Karpas-422 (cell line): ENCODE results near the gene HOOK2. TPM values are rescaled to one million over a fixed set of nuclear protein-coding genes. Genes with fewer than 3 reads are reported as not detected.

ENCODE experiments used
- DNase-seq: peaks from one replicate; pipeline ENCODE4 v3.0.0-alpha.2; 2015
- H2AFZ ChIP-seq: fragments of 200-600 bp; sonication (generic); 2 replicates; pipeline ENCODE4 v1.6.1; 2014; ENCODE audit warnings: antibody characterized with exemption, low read length, mixed read lengths
- H3K27ac ChIP-seq: fragments of 200-600 bp; sonication (generic); 2 replicates; pipeline ENCODE4 v1.5.1; 2014; ENCODE audit warnings: mild to moderate bottlenecking, low read length, moderate library complexity
- H3K27me3 ChIP-seq: fragments of 200-600 bp; sonication (generic); 2 replicates; pipeline ENCODE4 v1.6.1; 2014; ENCODE audit warnings: low read length, mixed read lengths
- H3K36me3 ChIP-seq: fragments of 200-600 bp; sonication (generic); 2 replicates; pipeline ENCODE4 v1.6.1; 2014; ENCODE audit warnings: low read length, mixed read lengths; ENCODE audit not compliant: insufficient read depth
- H3K4me1 ChIP-seq: fragments of 200-600 bp; sonication (generic); 2 replicates; pipeline ENCODE4 v1.6.1; 2014; ENCODE audit warnings: mild to moderate bottlenecking, low read length, mixed read lengths
- H3K4me2 ChIP-seq: fragments of 200-600 bp; sonication (generic); 2 replicates; pipeline ENCODE4 v1.6.1; 2014; ENCODE audit warnings: low read length, low read depth, mild to moderate bottlenecking; ENCODE audit not compliant: poor library complexity, severe bottlenecking
- H3K4me3 ChIP-seq: fragments of 200-600 bp; sonication (generic); 2 replicates; pipeline ENCODE4 v1.5.1; 2014; ENCODE audit warnings: mild to moderate bottlenecking, antibody characterized with exemption, low read length, mixed read lengths
- H3K79me2 ChIP-seq: fragments of 200-600 bp; sonication (generic); 2 replicates; pipeline ENCODE4 v1.6.1; 2014; ENCODE audit warnings: mild to moderate bottlenecking, low read length, mixed read lengths
- H3K9ac ChIP-seq: fragments of 200-600 bp; sonication (generic); 2 replicates; pipeline ENCODE4 v1.6.0; 2014; ENCODE audit warnings: low read length
- H3K9me2 ChIP-seq: fragments of 200-600 bp; sonication (generic), shearing (Covaris generic); replicated peaks from 2 replicates; pipeline ENCODE4 v1.6.0; 2014; ENCODE audit warnings: mild to moderate bottlenecking, low read length, moderate library complexity; ENCODE audit not compliant: insufficient read depth
- H3K9me3 ChIP-seq: fragments of 300-700, 200-600 bp; sonication (generic); 2 replicates; pipeline ENCODE4 v1.6.1; 2014; ENCODE audit warnings: low read length, mixed read lengths
- H4K20me1 ChIP-seq: fragments of 200-600 bp; sonication (generic); 2 replicates; pipeline ENCODE4 v1.6.1; 2014; ENCODE audit warnings: mild to moderate bottlenecking, antibody characterized with exemption, low read length, low read depth; ENCODE audit not compliant: insufficient read depth
- total RNA-seq: library from RNA; depleted of rRNA; stranded (reverse); fragments of >200 nt; shearing (Covaris generic); gene quantifications from 2 replicates; pipeline ENCODE4 v1.2.3, GENCODE V29; 2014; ENCODE audit warnings: low replicate concordance

HOOK2 gene
- total RNA-seq, 1 experiment from 2014 or later, result 7.6 TPM

DNA sequence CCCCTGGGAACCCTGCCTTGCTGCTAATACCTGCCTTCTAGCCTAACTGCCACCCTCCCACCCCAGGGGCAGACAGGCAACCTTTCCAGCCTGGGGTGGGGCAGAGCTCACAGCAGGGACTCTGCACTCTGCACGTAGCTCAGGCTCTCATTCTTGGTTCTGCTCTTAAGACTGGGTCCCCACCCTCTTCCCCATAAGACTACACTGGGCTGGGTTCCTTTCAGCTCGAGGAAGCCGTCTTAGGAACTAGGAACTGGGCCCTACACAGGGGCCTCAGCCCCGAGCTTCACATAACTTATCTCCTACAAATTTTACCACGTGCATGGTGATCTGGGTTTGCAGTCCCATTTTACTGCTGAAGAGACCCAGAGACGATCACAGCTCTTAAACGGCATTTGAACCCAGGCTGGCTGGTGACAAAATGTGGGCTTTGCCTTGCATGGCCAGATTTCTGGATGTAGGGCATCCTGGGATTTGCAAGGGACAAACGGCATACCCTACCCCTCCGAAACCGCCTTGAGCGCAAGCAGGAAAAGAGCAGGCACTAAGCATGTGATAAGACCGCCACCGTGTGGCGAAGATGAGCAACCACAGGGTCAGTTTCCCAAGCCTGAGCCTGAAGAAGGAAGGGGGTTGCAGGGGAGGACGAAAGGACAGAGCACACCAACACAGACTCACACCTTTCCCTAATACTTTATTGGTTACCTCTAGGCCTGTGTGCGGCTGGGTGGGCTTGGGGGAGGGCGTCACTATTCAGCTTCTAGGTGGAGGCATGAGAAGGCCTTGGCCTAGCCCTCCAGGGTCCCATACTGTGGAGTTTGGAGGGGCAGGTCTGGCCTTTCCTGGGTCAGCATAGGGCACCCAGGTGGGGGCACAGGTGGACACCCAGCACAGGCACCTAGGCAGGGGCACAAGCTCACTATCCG, 21.1 kb upstream of the HOOK2 start:
- Histone ChIP-seq H3K4me2 (peak overlapping the region; percentile 2), H3K9ac (peak overlapping the region; percentile 14; the same call in 1 of the 2 replicates)

DNA sequence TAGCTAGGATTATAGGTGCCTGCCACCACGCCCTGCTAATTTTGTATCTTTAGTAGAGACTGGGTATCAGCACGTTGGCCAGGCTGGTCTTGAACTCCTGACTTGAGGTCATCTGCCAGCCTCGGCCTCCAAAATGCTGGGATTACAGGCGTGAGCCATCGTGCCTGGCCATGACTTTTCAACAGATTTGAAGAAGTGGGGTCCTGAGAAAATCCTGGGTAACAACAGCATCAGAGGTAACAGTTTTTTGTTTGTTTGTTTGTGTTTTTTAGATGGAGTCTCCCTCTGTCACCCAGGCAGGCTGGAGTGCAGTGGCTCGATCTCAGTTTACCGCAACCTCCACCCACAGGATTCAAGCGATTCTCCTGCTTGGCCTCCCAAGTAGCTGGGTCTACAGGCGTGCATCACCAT, 19.6 kb upstream of the HOOK2 start:
- 0 out of 2 replicates have a peak overlapping the region, but pooled peaks have one; percentile 96 for H3K9ac ChIP-seq
- peaks cover 38% of the 10 kb centered on the region for H3K4me1 ChIP-seq
- no peak for DNase-seq
- peaks cover 5% of the 10 kb centered on the region; the same call in 1 of the 2 replicates for H4K20me1 ChIP-seq
- H3K4me2 ChIP-seq, result no peak overlapping the region
- H3K36me3 ChIP-seq, result peaks cover 6% of the 10 kb centered on the region
- no peak overlapping the region for H3K27ac ChIP-seq
- H3K9me3 ChIP-seq, result no peaks in the 10 kb centered on the region
- peaks cover 22% of the 10 kb centered on the region for H3K79me2 ChIP-seq
- no peaks in the 10 kb centered on the region for H3K9me2 ChIP-seq
- H3K4me3 ChIP-seq, result no peak overlapping the region
- no peak overlapping the region for H2AFZ ChIP-seq
- H3K27me3 ChIP-seq, result no peaks in the 10 kb centered on the region

More for the DNA sequence above, 21.1 kb upstream of the HOOK2 start:
- peaks cover 34% of the 10 kb centered on the region for H3K4me1 ChIP-seq
- peaks cover 5% of the 10 kb centered on the region; the same call in 1 of the 2 replicates for H4K20me1 ChIP-seq
- H3K9me2 ChIP-seq, result no peaks in the 10 kb centered on the region
- H3K4me3 ChIP-seq, result no peak overlapping the region
- H3K9me3 ChIP-seq, result no peaks in the 10 kb centered on the region
- peak; percentile 92 for DNase-seq
- peaks cover 6% of the 10 kb centered on the region for H3K36me3 ChIP-seq
- H3K27me3 ChIP-seq, result no peaks in the 10 kb centered on the region
- H3K27ac ChIP-seq, result 0 out of 2 replicates have a peak overlapping the region, but pooled peaks have one; percentile 12
- no peak overlapping the region for H2AFZ ChIP-seq
- H3K79me2 ChIP-seq, result peaks cover 36% of the 10 kb centered on the region

DNA sequence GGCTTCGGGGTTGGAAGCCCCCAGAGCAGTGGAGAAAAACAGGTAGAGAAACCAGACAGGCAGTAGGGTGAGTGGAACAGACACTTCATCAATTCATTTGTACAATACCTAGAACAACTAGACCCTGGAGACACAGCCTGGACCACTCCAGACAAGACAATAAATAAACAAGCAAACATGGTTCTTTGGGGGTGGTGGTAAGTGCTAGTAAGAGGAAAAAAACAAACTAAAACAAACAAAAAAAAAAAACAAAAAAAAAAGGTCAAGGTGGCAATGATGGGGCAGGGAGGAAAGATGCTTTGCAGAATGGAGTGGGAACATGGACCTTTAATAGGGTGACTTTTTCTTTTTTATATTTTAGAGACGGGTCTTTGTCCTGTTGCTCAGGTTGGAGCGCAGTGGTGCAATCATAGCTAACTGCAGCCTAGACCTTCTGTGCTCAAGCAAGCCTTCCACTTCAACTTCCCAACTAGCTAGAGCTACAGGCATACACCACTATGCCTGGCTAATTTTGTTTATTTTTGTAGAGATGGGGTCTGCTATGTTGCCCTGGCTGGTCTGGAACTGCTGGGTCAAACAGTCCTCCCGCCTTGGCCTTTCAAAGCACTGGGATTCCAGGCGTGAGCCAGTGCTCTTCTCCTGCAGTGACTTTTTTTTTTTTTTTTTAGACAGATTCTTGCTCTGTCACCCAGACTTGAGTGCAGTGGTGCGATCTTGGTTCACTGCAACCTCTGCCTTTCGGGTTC, 19.0 kb upstream of the HOOK2 start:
- no peaks in the 10 kb centered on the region for H3K27me3 ChIP-seq
- peak overlapping the region; percentile 66 for H3K27ac ChIP-seq
- H3K4me1 ChIP-seq, result peaks cover 38% of the 10 kb centered on the region
- H2AFZ ChIP-seq, result no peak overlapping the region
- peak overlapping the region; percentile 95 for H3K4me2 ChIP-seq
- no peaks in the 10 kb centered on the region for H3K9me3 ChIP-seq
- H3K4me3 ChIP-seq, result peak overlapping the region; percentile 80
- H3K9me2 ChIP-seq, result no peaks in the 10 kb centered on the region
- H3K79me2 ChIP-seq, result peaks cover 18% of the 10 kb centered on the region
- H3K36me3 ChIP-seq, result no peaks in the 10 kb centered on the region; the same call in 1 of the 2 replicates
- peak; percentile 43 for DNase-seq
- peak overlapping the region; percentile 96 for H3K9ac ChIP-seq
- peaks cover 5% of the 10 kb centered on the region; the same call in 1 of the 2 replicates for H4K20me1 ChIP-seq

DNA sequence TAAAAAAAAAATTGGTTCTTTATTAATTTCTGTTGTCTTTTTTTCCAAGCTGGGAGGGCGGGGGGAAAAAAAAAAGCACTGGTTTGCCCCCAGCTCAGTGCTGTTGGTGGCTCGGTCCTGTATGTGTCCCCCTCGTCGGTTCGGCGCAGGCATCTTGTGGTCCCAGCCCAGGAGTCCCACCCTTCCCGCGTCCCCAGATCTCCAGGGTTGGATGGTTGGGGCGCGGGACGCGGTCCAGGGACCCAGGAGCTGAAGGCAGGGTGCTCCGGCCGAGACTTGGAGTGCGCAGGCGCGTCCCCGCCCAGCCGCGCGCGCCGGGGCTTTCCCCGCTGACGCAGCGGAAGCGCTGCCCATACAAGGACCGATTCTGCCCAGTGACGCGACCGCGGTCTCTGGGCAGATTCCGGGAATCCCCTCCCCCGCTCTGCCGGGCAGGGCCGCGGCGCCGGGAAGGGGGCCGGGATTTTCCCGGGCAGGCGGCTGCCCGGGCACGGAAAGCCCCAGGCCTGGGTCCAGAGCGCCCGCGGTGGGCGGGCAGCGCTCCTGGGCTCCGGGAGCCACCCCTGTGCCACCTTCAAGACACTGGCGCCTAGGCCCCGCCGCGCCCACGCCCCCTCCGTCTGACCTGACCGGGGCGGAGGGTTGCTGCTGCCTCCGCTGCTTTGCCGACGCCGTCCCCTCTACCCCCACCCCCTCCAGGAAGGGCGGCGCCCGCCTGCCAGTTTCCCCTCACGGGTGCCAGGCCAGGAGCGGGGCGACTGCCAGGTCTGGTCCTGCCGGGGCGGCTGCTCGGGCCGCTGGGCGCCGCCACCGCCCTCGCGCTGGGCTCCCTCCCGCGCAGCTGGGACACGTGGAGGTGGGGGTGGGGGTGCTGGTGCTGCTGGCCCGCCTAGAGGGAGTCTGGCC, 18.2 kb upstream of the HOOK2 start:
- peak; percentile 96 for DNase-seq
- H3K4me2 ChIP-seq, result peak overlapping the region; percentile 95
- no peak overlapping the region for H2AFZ ChIP-seq
- no peaks in the 10 kb centered on the region for H3K9me2 ChIP-seq
- H3K79me2 ChIP-seq, result peaks cover 18% of the 10 kb centered on the region
- H3K36me3 ChIP-seq, result no peaks in the 10 kb centered on the region
- H3K9me3 ChIP-seq, result no peaks in the 10 kb centered on the region
- peak overlapping the region; percentile 96 for H3K9ac ChIP-seq
- peak overlapping the region; percentile 80 for H3K4me3 ChIP-seq
- peak overlapping the region; percentile 84 for H3K27ac ChIP-seq
- H4K20me1 ChIP-seq, result peaks cover 5% of the 10 kb centered on the region; the same call in 1 of the 2 replicates
- H3K27me3 ChIP-seq, result no peaks in the 10 kb centered on the region
- H3K4me1 ChIP-seq, result peaks cover 46% of the 10 kb centered on the region

DNA sequence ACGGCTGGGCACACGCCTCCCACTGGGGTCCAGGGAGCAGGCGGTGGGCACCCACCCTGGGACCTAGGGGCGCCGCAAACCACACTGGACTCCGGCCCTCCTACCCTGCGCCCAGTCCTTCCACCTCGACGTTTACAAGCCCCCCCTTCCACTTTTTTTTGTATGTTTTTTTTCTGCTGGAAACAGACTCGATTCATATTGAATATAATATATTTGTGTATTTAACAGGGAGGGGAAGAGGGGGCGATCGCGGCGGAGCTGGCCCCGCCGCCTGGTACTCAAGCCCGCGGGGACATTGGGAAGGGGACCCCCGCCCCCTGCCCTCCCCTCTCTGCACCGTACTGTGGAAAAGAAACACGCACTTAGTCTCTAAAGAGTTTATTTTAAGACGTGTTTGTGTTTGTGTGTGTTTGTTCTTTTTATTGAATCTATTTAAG, 17.5 kb upstream of the HOOK2 start:
- peak overlapping the region; percentile 96 for H3K9ac ChIP-seq
- no peaks in the 10 kb centered on the region for H3K9me3 ChIP-seq
- H3K27me3 ChIP-seq, result no peaks in the 10 kb centered on the region
- H4K20me1 ChIP-seq, result peaks cover 5% of the 10 kb centered on the region; the same call in 1 of the 2 replicates
- H3K4me2 ChIP-seq, result peak overlapping the region; percentile 95
- H3K36me3 ChIP-seq, result no peaks in the 10 kb centered on the region
- no peaks in the 10 kb centered on the region for H3K9me2 ChIP-seq
- H3K4me3 ChIP-seq, result peak overlapping the region; percentile 80
- H3K79me2 ChIP-seq, result peaks cover 18% of the 10 kb centered on the region
- peaks cover 52% of the 10 kb centered on the region for H3K4me1 ChIP-seq
- no peak overlapping the region for H2AFZ ChIP-seq
- no peak for DNase-seq
- peak overlapping the region; percentile 84 for H3K27ac ChIP-seq

DNA sequence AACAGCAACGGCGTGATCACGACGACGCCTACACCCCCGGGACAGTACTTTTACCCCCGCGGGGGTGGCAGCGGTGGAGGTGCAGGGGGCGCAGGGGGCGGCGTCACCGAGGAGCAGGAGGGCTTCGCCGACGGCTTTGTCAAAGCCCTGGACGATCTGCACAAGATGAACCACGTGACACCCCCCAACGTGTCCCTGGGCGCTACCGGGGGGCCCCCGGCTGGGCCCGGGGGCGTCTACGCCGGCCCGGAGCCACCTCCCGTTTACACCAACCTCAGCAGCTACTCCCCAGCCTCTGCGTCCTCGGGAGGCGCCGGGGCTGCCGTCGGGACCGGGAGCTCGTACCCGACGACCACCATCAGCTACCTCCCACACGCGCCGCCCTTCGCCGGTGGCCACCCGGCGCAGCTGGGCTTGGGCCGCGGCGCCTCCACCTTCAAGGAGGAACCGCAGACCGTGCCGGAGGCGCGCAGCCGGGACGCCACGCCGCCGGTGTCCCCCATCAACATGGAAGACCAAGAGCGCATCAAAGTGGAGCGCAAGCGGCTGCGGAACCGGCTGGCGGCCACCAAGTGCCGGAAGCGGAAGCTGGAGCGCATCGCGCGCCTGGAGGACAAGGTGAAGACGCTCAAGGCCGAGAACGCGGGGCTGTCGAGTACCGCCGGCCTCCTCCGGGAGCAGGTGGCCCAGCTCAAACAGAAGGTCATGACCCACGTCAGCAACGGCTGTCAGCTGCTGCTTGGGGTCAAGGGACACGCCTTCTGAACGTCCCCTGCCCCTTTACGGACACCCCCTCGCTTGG, 16.9 kb upstream of the HOOK2 start:
- H2AFZ ChIP-seq, result no peak overlapping the region
- H3K9me3 ChIP-seq, result no peaks in the 10 kb centered on the region
- H3K9ac ChIP-seq, result peak overlapping the region; percentile 96
- H3K4me2 ChIP-seq, result peak overlapping the region; percentile 95
- H3K36me3 ChIP-seq, result no peaks in the 10 kb centered on the region
- H3K9me2 ChIP-seq, result no peaks in the 10 kb centered on the region
- H3K27ac ChIP-seq, result peak overlapping the region; percentile 84
- H3K79me2 ChIP-seq, result peaks cover 18% of the 10 kb centered on the region
- H3K27me3 ChIP-seq, result no peaks in the 10 kb centered on the region
- peaks cover 52% of the 10 kb centered on the region for H3K4me1 ChIP-seq
- DNase-seq, result peak; percentile 95
- peak overlapping the region; percentile 80 for H3K4me3 ChIP-seq
- H4K20me1 ChIP-seq, result peaks cover 5% of the 10 kb centered on the region; the same call in 1 of the 2 replicates
